Coronary artery (tissue), 2 donors: ENCODE measurements around the gene OR2J3.
"Not testable (repeated sequence)": the region's sequence is repeated elsewhere in the genome, so short reads cannot be mapped to it uniquely, and the experiment has no call there.

ENCODE experiments used
- DNase-seq: peaks from one replicate; pipeline ENCODE4 v3.0.0-alpha.2; 2017; ENCODE audit warnings: low spot score
- H3K27ac ChIP-seq, 2 donors: fragments of 200-600 bp; sonication (generic); one replicate each; pipeline ENCODE4 v1.5.1; 2016 to 2019
- H3K4me3 ChIP-seq: fragments of 200-600 bp; sonication (generic); 2 replicates; pipeline ENCODE4 v1.5.1; 2016; ENCODE audit warnings: mild to moderate bottlenecking, moderate library complexity
- CTCF ChIP-seq: fragments of 200-600 bp; sonication (generic); IDR thresholded peaks from one replicate; pipeline ENCODE4 v1.5.1; 2019; ENCODE audit warnings: antibody characterized with exemption

The OR2J3 gene

DNA sequence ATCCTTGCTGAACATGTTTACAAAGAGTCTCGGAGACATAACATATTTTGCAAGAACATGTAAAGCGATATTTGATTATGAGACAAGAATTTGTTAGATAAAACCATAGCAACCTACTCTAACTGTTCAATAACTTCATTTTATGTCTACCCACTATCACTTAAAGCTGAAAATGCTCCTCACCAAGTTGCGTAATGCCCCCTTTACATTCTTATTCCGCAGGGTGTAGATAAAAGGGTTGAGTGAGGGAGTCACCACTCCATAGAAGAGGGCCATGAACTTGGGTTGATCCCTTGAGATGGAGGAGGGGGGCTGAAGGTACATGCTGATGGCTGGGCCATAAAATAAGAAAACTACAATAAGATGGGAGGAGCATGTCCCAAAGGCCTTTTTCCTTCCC, 29.9 kb downstream of the OR2J3 start:
- TF ChIP-seq CTCF = no peak
- Histone ChIP-seq H3K27ac (no peak overlapping the region), H3K4me3 (no peak overlapping the region)

DNA sequence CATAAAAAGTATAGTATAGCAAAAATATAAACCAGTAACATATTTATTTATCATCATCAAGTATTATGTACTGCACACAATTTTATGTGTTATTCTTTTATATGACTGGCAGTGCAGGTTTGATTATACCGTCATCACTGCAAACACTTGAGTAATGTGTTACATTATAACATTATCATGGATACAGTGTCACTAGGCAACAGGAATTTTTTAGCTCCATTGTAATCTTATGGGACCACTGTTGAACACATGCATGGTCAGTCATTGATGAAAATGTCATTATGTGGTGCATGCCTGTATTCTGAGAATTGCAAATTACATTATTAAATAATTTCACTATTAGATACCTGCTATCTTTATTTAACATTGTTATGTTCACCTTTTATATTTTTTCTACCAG, 33.7 kb downstream of the OR2J3 start:
- TF ChIP-seq CTCF = no peak
- no peak for DNase-seq
- no peak overlapping the region for H3K27ac ChIP-seq
- no peak overlapping the region for H3K4me3 ChIP-seq

More for the DNA sequence above, 29.9 kb downstream of the OR2J3 start:
- DNase-seq = no peak

- H3K4me3 ChIP-seq = no peak overlapping the region
- TF ChIP-seq CTCF = no peak
- no peak for DNase-seq
- H3K27ac ChIP-seq = no peak overlapping the region
Observed at GRCh38 chr6:29142309-29142708, 34.5 kb downstream of the OR2J3 start.

GRCh38 chr6:29146179-29146578, 38.3 kb downstream of the OR2J3 start:
- DNase-seq = no peak
- TF ChIP-seq CTCF = no peak
- Histone ChIP-seq H3K27ac (no peak overlapping the region), H3K4me3 (no peak overlapping the region)

DNA sequence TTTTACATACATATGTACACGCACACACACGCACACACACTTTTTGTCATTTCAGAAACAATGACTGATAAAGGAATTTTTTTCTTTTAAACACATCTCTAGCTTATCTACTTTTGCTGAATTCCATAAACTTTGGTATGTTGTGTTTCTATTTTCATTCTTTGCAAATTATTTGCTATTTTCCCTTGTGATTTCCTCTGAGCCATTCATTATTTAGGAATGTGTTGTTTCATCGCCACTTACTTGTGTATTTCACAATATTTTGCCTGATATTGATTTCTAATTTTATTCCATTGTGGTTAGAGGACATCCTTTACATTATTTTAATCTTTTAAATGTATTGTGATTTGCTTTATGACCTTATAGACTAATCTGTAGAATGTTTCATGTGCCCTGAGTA, 39.2 kb downstream of the OR2J3 start:
- Histone ChIP-seq H3K4me3 (no peak overlapping the region), H3K27ac (no peak overlapping the region)
- TF ChIP-seq CTCF = no peak
- DNase-seq = no peak

DNA sequence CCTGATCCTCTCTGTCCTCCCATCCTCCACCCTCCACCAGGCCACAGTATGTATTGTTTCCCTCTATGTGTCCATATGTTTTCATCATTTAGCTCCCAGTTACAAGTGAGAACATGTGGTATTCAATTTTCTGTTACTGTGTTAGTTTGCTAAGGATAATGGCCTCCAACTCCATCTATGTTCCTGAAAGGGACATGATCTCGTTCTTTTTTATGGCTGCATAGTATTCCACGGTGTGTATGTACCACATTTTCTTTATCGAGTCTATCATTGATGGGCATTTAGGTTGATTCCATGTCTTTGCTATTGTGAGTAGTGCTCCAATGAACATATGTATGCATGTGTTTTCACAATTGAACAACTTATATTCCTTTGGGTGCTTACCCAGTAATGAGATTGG, 41.6 kb downstream of the OR2J3 start:
- not testable (repeated sequence) for DNase-seq, H3K4me3 ChIP-seq, H3K27ac ChIP-seq

DNA sequence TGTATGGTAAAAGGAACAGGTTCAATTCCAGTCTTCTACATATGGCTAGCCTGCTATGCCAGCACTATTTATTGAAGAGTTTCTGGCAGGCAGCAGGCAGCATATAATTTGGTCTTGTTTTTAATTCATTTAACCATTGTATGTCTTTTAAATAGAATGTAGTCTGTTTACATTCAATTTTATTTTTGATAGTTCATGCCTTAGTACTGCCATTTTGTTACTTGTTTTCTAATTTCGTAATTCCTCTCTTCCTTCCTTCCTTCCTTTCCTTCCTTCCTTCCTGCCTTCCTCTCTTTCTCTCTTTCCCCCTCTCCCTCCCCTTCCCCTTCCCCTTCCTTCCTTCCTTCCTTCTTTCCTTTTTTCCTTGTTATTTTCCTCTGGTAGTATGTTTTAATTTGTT, 45.2 kb downstream of the OR2J3 start:
- DNase-seq = no peak
- H3K4me3 ChIP-seq = no peak overlapping the region
- H3K27ac ChIP-seq = no peak overlapping the region
- no peak for TF ChIP-seq CTCF

DNA sequence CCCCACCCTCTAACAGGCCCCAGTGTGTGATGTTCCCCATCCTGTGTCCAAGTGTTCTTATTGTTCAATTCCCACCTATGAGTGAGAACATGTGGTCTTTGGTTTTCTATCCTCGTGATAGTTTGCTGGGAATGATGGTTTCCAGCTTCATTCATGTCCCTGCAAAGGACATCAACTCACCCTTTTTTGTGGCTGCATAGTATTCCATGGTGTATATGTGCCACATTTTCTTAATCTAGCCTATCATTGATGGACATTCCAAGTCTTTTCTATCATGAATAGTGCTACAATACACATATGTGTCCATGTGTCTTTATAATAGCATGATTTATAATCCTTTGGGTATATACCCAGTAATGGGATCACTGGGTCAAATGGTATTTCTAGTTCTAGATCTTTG, 47.3 kb downstream of the OR2J3 start:
- H3K4me3 ChIP-seq, DNase-seq, H3K27ac ChIP-seq: not testable (repeated sequence)

DNA sequence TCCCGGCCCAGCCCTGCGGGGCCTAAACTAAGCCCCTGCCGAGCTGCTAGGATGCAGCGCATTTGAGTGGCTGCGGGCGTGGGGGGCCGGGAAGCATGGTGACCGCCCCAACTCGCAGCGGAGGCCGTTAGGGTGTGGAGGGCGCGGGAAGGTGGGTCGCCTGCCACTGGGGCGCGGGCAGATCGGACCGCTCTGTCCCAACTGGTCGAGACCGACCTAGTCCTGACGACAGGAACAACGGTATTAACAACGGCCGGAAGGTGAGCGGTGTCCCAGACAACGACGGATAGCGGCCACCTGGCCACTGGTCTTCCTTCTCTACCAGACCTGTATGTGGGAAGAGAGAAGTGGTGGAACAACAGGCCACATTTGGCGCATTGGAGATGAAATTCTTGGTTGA, 52.1 kb downstream of the OR2J3 start:
- not testable (repeated sequence) for H3K27ac ChIP-seq, H3K4me3 ChIP-seq, DNase-seq
